ENCODE results near the gene CD3E.

Gene CD3E

DNA sequence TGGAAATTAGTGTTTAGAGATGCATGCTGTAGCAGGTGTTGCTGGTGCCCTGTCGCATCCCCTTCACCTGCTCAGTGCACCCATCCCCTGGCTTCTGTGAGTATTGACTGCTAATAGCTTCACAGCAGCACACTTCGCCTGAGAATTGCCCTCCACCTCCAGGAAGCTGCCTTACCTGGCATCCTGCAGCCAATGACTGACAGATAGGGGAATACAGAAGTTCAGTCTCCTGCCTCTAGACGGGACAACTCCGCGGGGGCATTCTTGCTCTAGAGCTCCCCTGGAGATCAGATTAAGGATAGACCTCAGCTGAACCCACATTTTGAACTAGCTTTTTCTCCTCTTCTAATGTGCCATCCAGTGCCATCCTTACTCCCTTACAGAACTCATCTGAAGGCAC, 9.3 kb upstream of the CD3E start:
- H2BK12ac ChIP-seq (ENCODE audit: low read length in 2 of 2) = no peak overlapping the region
- WGBS = 34% methylated on average over 5 of the region's 5 CpGs
- no peak overlapping the region for H2AK5ac ChIP-seq (ENCODE audit: low read length, severe bottlenecking)
- H2AFZ ChIP-seq (ENCODE audit: low read depth, low read length) = no peak overlapping the region
- no peaks in the 10 kb centered on the region for H3K9me3 ChIP-seq (ENCODE audit: control insufficient read depth, low read length)
- no peaks in the 10 kb centered on the region for H3K4me1 ChIP-seq (ENCODE audit: control insufficient read depth, insufficient read depth, low read depth, low read length)
- DNase-seq = no peak
- no peak overlapping the region for H3K14ac ChIP-seq (ENCODE audit: low read length in 2 of 2)
- H3K36me3 ChIP-seq (ENCODE audit: control insufficient read depth in 1 of 2, insufficient read depth in 2 of 2, low read depth in 1 of 2, low read length in 2 of 2) = no peaks in the 10 kb centered on the region
- H3K18ac ChIP-seq (ENCODE audit: low read depth in 1 of 2, low read length in 2 of 2) = no peak overlapping the region
- H3K27ac ChIP-seq (ENCODE audit: low read length, poor library complexity, severe bottlenecking) = no peak overlapping the region
- H3K23ac ChIP-seq (ENCODE audit: low read length in 2 of 2) = no peak overlapping the region
- no peaks in the 10 kb centered on the region for H3K79me1 ChIP-seq (replicated peaks; ENCODE audit: low read length, poor library complexity, severe bottlenecking)
- H2BK5ac ChIP-seq (ENCODE audit: low read depth, low read length, poor library complexity, severe bottlenecking) = no peak overlapping the region
- no peak overlapping the region for H3K4me3 ChIP-seq (ENCODE audit: insufficient read depth in 1 of 2, low read depth in 1 of 2, low read length in 2 of 2)
- no peak overlapping the region for H4K91ac ChIP-seq (ENCODE audit: low read length)
- H3K4ac ChIP-seq (ENCODE audit: low read depth in 1 of 2, low read length in 2 of 2) = no peak overlapping the region
- H3K9ac ChIP-seq (ENCODE audit: low read length) = no peak overlapping the region
- no peak overlapping the region for H2BK15ac ChIP-seq (ENCODE audit: low read depth, poor library complexity, severe bottlenecking)
- H2BK120ac ChIP-seq (ENCODE audit: low read depth, low read length) = no peak overlapping the region
- H3K27me3 ChIP-seq (ENCODE audit: control insufficient read depth in 1 of 2, insufficient read depth in 1 of 2, low read length in 2 of 2) = peaks cover 3 to 28% of the 10 kb centered on the region in 2 experiments
- H3K4me2 ChIP-seq (ENCODE audit: low read length, poor library complexity, severe bottlenecking) = no peak overlapping the region
- H4K8ac ChIP-seq (ENCODE audit: low read length) = no peak overlapping the region

DNA sequence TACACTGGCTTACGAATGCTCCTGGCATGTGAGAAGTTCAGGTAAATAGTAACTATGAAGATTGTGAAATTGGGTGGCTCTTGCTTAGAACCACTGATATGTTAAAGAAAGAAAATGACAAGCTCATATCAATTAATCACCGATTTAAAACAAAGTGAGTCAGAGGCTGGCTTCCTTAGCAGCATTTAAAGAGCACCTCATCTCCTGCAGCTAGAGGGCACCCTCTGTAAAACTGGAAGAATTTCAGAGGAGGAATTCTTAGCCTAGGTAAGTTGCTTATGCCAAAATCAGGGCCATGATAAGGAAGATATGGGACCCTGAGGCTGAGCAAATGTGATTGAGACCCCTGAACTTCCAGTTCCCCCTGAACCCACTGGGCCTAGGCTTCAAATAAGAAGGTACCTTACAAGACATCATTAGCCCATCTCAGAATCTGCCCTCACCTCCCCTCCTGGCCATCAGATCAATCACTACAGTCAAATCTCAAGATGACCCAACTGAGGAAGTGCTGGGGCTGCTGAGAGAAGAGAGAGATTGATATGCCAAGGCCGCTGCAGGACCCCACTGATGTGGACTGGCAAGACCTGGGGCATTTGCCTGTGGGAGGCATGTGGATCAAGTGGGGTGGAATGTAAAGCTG, 8.6 kb upstream of the CD3E start:
- WGBS = 55% methylated on average over 3 of the region's 3 CpGs
- no peaks in the 10 kb centered on the region for H3K79me1 ChIP-seq (replicated peaks; ENCODE audit: low read length, poor library complexity, severe bottlenecking)
- peak; percentile 16 for DNase-seq
- no peak overlapping the region for H3K9ac ChIP-seq (ENCODE audit: low read length)
- no peaks in the 10 kb centered on the region for H3K4me1 ChIP-seq (ENCODE audit: control insufficient read depth, insufficient read depth, low read depth, low read length)
- H2BK5ac ChIP-seq (ENCODE audit: low read depth, low read length, poor library complexity, severe bottlenecking) = no peak overlapping the region
- H2BK12ac ChIP-seq (ENCODE audit: low read length in 2 of 2) = no peak overlapping the region
- no peak overlapping the region for H3K14ac ChIP-seq (ENCODE audit: low read length in 2 of 2)
- no peak overlapping the region for H3K27ac ChIP-seq (ENCODE audit: low read length, poor library complexity, severe bottlenecking)
- H3K23ac ChIP-seq (ENCODE audit: low read length in 2 of 2) = no peak overlapping the region
- H2BK120ac ChIP-seq (ENCODE audit: low read depth, low read length) = no peak overlapping the region
- H2AFZ ChIP-seq (ENCODE audit: low read depth, low read length) = no peak overlapping the region
- peaks cover 10 to 27% of the 10 kb centered on the region in 2 experiments for H3K27me3 ChIP-seq (ENCODE audit: control insufficient read depth in 1 of 2, insufficient read depth in 1 of 2, low read length in 2 of 2)
- H3K9me3 ChIP-seq (ENCODE audit: control insufficient read depth, low read length) = no peaks in the 10 kb centered on the region
- H2BK15ac ChIP-seq (ENCODE audit: low read depth, poor library complexity, severe bottlenecking) = no peak overlapping the region
- H4K91ac ChIP-seq (ENCODE audit: low read length) = no peak overlapping the region
- H3K4ac ChIP-seq (ENCODE audit: low read depth in 1 of 2, low read length in 2 of 2) = no peak overlapping the region
- no peaks in the 10 kb centered on the region for H3K36me3 ChIP-seq (ENCODE audit: control insufficient read depth in 1 of 2, insufficient read depth in 2 of 2, low read depth in 1 of 2, low read length in 2 of 2)
- no peak overlapping the region for H4K8ac ChIP-seq (ENCODE audit: low read length)
- no peak overlapping the region for H2AK5ac ChIP-seq (ENCODE audit: low read length, severe bottlenecking)
- no peak overlapping the region for H3K4me3 ChIP-seq (ENCODE audit: insufficient read depth in 1 of 2, low read depth in 1 of 2, low read length in 2 of 2)
- no peak overlapping the region for H3K4me2 ChIP-seq (ENCODE audit: low read length, poor library complexity, severe bottlenecking)
- no peak overlapping the region for H3K18ac ChIP-seq (ENCODE audit: low read depth in 1 of 2, low read length in 2 of 2)

DNA sequence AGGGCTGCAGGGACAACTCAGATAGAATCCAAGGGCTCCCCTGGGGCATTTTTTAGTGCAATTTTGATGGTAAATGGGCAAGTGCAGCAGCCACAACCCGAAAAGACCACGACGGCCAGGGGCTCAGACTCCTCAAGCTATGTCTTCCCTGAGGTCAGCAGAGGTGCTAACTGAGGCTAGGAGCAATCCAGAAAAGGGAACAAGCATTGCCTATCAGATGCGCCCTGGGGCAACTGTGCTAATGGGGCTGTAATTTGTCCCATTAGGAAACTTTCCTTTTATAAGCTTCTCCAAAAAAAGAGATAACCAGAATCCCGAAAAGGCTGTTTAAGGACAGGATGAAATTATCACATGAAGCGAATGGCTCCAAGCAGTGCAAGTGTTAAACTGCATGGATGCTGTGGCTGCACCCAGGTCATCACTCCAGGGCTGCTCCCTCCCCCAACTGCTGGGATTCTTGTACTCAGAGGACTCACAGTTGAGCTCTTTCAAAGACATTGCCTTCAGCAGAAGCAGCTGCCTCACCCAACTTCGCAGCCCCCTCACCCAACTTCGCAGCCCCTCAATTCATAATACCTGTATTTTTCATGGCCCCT, 2.8 kb upstream of the CD3E start:
- no peak overlapping the region for H3K14ac ChIP-seq (ENCODE audit: low read length in 2 of 2)
- H3K23ac ChIP-seq (ENCODE audit: low read length in 2 of 2) = no peak overlapping the region
- H3K27me3 ChIP-seq (ENCODE audit: control insufficient read depth in 1 of 2, insufficient read depth in 1 of 2, low read length in 2 of 2) = peaks cover 30 to 43% of the 10 kb centered on the region in 2 experiments
- no peak overlapping the region for H3K4ac ChIP-seq (ENCODE audit: low read depth in 1 of 2, low read length in 2 of 2)
- no peak overlapping the region for H2BK12ac ChIP-seq (ENCODE audit: low read length in 2 of 2)
- no peak overlapping the region for H3K9ac ChIP-seq (ENCODE audit: low read length)
- no peak overlapping the region for H3K4me3 ChIP-seq (ENCODE audit: insufficient read depth in 1 of 2, low read depth in 1 of 2, low read length in 2 of 2)
- no peak overlapping the region for H3K18ac ChIP-seq (ENCODE audit: low read depth in 1 of 2, low read length in 2 of 2)
- no peak overlapping the region for H2AK5ac ChIP-seq (ENCODE audit: low read length, severe bottlenecking)
- no peaks in the 10 kb centered on the region for H3K4me1 ChIP-seq (ENCODE audit: control insufficient read depth, insufficient read depth, low read depth, low read length)
- H3K9me3 ChIP-seq (ENCODE audit: control insufficient read depth, low read length) = no peaks in the 10 kb centered on the region
- H3K27ac ChIP-seq (ENCODE audit: low read length, poor library complexity, severe bottlenecking) = no peak overlapping the region
- 79% methylated on average over 8 of the region's 8 CpGs for WGBS
- H3K4me2 ChIP-seq (ENCODE audit: low read length, poor library complexity, severe bottlenecking) = no peak overlapping the region
- no peak overlapping the region for H4K91ac ChIP-seq (ENCODE audit: low read length)
- H2AFZ ChIP-seq (ENCODE audit: low read depth, low read length) = no peak overlapping the region
- no peak overlapping the region for H2BK15ac ChIP-seq (ENCODE audit: low read depth, poor library complexity, severe bottlenecking)
- no peak for DNase-seq
- H2BK120ac ChIP-seq (ENCODE audit: low read depth, low read length) = no peak overlapping the region
- H4K8ac ChIP-seq (ENCODE audit: low read length) = no peak overlapping the region
- no peak overlapping the region for H2BK5ac ChIP-seq (ENCODE audit: low read depth, low read length, poor library complexity, severe bottlenecking)
- H3K79me1 ChIP-seq (replicated peaks; ENCODE audit: low read length, poor library complexity, severe bottlenecking) = no peaks in the 10 kb centered on the region
- H3K36me3 ChIP-seq (ENCODE audit: control insufficient read depth in 1 of 2, insufficient read depth in 2 of 2, low read depth in 1 of 2, low read length in 2 of 2) = no peaks in the 10 kb centered on the region

DNA sequence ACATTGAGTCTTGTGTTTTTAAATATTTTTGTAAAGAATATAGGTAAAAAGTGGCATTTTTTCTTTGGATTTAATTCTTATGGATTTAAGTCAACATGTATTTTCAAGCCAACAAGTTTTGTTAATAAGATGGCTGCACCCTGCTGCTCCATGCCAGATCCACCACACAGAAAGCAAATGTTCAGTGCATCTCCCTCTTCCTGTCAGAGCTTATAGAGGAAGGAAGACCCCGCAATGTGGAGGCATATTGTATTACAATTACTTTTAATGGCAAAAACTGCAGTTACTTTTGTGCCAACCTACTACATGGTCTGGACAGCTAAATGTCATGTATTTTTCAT, 333 bp upstream of the CD3E start:
- Histone ChIP-seq H3K9ac (ENCODE audit: low read length) (no peak overlapping the region), H2BK12ac (ENCODE audit: low read length in 2 of 2) (no peak overlapping the region), H2BK120ac (ENCODE audit: low read depth, low read length) (no peak overlapping the region), H3K4me1 (ENCODE audit: control insufficient read depth, insufficient read depth, low read depth, low read length) (no peaks in the 10 kb centered on the region), H2BK15ac (ENCODE audit: low read depth, poor library complexity, severe bottlenecking) (no peak overlapping the region), H3K4me3 (ENCODE audit: insufficient read depth in 1 of 2, low read depth in 1 of 2, low read length in 2 of 2) (no peak overlapping the region), H3K23ac (ENCODE audit: low read length in 2 of 2) (no peak overlapping the region), H4K91ac (ENCODE audit: low read length) (no peak overlapping the region), H2AK5ac (ENCODE audit: low read length, severe bottlenecking) (no peak overlapping the region), H3K18ac (ENCODE audit: low read depth in 1 of 2, low read length in 2 of 2) (no peak overlapping the region), H3K4me2 (ENCODE audit: low read length, poor library complexity, severe bottlenecking) (no peak overlapping the region), H3K27ac (ENCODE audit: low read length, poor library complexity, severe bottlenecking) (no peak overlapping the region), H3K27me3 (ENCODE audit: control insufficient read depth in 1 of 2, insufficient read depth in 1 of 2, low read length in 2 of 2) (peaks cover 30 to 43% of the 10 kb centered on the region in 2 experiments), H3K36me3 (ENCODE audit: control insufficient read depth in 1 of 2, insufficient read depth in 2 of 2, low read depth in 1 of 2, low read length in 2 of 2) (no peaks in the 10 kb centered on the region), H2BK5ac (ENCODE audit: low read depth, low read length, poor library complexity, severe bottlenecking) (no peak overlapping the region), H3K79me1 (replicated peaks; ENCODE audit: low read length, poor library complexity, severe bottlenecking) (no peaks in the 10 kb centered on the region), H3K14ac (ENCODE audit: low read length in 2 of 2) (no peak overlapping the region), H2AFZ (ENCODE audit: low read depth, low read length) (no peak overlapping the region), H3K4ac (ENCODE audit: low read depth in 1 of 2, low read length in 2 of 2) (no peak overlapping the region), H3K9me3 (ENCODE audit: control insufficient read depth, low read length) (no peaks in the 10 kb centered on the region), H4K8ac (ENCODE audit: low read length) (no peak overlapping the region)
- no CpG with 5 or more reads among the region's 1 CpG for WGBS
- DNase-seq = no peak
